ENCODE data around the gene SARS1. TPM values are rescaled to one million over a fixed set of nuclear protein-coding genes. Genes with fewer than 3 reads are reported as not detected.

SARS1 gene
- total RNA-seq, 1 experiment from 2014 or later = 232 TPM

DNA sequence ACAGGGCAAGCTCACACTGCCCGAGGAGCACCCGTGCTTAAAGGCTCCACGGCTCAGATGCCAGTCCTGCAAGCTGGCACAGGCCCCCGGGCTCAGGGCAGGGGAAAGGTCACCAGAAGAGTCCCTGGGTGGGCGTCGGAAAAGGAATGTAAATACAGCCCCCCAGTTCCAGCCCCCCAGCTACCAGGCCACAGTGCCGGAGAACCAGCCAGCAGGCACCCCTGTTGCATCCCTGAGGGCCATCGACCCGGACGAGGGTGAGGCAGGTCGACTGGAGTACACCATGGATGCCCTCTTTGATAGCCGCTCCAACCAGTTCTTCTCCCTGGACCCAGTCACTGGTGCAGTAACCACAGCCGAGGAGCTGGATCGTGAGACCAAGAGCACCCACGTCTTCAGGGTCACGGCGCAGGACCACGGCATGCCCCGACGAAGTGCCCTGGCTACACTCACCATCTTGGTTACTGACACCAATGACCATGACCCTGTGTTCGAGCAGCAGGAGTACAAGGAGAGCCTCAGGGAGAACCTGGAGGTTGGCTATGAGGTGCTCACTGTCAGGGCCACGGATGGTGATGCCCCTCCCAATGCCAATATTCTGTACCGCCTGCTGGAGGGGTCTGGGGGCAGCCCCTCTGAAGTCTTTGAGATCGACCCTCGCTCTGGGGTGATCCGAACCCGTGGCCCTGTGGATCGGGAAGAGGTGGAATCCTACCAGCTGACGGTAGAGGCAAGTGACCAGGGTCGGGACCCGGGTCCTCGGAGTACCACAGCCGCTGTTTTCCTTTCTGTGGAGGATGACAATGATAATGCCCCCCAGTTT is 36.9 kb downstream of the SARS1 start:
- DNase-seq (ENCODE audit: low spot score) = no peak

DNA sequence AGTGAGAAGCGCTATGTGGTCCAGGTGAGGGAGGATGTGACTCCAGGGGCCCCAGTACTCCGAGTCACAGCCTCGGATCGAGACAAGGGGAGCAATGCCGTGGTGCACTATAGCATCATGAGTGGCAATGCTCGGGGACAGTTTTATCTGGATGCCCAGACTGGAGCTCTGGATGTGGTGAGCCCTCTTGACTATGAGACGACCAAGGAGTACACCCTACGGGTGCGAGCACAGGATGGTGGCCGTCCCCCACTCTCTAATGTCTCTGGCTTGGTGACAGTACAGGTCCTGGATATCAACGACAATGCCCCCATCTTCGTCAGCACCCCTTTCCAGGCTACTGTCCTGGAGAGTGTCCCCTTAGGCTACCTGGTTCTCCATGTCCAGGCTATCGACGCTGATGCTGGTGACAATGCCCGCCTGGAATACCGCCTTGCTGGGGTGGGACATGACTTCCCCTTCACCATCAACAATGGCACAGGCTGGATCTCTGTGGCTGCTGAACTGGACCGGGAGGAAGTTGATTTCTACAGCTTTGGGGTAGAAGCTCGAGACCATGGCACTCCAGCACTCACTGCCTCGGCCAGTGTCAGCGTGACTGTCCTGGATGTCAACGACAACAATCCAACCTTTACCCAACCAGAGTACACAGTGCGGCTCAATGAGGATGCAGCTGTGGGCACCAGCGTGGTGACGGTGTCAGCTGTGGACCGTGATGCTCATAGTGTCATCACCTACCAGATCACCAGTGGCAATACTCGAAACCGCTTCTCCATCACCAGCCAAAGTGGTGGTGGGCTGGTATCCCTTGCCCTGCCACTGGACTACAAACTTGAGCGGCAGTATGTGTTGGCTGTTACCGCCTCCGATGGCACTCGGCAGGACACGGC is 37.8 kb downstream of the SARS1 start:
- no peak for DNase-seq (ENCODE audit: low spot score)

DNA sequence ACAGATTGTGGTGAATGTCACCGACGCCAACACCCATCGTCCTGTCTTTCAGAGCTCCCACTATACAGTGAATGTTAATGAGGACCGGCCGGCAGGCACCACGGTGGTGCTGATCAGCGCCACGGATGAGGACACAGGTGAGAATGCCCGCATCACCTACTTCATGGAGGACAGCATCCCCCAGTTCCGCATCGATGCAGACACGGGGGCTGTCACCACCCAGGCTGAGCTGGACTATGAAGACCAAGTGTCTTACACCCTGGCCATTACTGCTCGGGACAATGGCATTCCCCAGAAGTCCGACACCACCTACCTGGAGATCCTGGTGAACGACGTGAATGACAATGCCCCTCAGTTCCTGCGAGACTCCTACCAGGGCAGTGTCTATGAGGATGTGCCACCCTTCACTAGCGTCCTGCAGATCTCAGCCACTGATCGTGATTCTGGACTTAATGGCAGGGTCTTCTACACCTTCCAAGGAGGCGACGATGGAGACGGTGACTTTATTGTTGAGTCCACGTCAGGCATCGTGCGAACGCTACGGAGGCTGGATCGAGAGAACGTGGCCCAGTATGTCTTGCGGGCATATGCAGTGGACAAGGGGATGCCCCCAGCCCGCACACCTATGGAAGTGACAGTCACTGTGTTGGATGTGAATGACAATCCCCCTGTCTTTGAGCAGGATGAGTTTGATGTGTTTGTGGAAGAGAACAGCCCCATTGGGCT is 38.6 kb downstream of the SARS1 start:
- no peak for DNase-seq (ENCODE audit: low spot score)

DNA sequence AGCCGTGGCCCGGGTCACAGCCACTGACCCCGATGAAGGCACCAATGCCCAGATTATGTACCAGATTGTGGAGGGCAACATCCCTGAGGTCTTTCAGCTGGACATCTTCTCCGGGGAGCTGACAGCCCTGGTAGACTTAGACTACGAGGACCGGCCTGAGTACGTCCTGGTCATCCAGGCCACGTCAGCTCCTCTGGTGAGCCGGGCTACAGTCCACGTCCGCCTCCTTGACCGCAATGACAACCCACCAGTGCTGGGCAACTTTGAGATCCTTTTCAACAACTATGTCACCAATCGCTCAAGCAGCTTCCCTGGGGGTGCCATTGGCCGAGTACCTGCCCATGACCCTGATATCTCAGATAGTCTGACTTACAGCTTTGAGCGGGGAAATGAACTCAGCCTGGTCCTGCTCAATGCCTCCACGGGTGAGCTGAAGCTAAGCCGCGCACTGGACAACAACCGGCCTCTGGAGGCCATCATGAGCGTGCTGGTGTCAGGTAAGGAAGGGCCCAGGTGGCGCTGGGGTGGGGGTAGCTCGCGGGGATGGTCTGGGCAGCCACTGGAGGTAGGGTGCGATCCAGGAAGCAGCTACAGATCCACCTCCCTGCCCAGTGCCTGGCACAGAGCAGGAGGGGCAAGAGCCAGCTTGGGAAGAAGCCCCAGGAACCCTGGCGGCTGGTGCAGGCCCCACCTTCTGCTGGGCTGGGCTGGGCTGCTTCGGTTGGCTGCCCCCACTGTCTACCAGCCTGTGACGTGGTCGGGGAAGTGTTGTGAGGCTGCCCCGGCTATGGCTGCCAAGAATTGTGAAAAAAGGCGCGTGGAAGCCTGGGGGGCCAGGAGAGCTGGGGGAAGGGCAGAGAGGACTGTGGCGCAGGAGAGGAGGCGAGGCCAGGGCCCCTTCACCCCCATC is 39.4 kb downstream of the SARS1 start:
- peak; percentile 42 for DNase-seq (ENCODE audit: low spot score)

DNA sequence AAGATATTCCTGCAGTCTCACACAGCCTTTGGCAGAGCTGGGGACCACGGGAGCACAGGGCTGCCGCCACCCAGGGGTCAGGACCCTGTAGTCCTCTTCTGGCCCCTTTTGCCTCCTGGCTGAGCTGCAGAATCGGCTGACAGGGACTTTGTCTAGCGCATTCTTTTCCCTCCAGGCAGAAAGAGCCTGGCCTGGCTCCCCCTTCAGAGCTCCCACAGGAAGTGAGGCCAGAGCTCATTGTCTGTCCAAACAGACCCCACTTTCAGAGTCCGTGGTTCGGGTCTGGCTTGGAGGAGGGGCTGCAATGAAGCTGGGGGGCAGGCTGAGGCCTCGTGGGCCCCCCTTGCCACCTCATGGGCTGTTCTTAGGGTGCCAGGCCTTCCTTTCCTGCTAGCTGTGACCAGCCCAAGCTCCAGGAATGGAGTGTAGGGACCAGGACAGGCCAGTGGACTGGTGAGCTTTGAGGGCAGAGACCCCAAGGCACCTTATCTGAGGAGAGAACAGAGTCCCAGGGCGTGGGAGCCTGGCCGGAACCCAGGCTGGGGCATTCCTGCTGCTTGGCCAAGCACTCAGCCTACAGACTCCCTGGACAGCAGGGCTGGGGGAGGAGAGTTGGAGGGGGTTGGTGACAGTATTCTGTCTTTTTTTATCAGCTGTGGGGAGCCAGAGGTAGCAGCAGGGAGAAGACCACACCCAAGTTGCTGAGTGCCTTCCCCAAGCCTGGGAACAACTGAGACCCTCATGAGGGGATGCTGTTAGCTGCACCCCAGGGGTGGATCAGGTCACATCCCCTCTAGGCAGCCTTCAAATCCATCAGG is 40.3 kb downstream of the SARS1 start:
- DNase-seq (ENCODE audit: low spot score) = peak; percentile 72

DNA sequence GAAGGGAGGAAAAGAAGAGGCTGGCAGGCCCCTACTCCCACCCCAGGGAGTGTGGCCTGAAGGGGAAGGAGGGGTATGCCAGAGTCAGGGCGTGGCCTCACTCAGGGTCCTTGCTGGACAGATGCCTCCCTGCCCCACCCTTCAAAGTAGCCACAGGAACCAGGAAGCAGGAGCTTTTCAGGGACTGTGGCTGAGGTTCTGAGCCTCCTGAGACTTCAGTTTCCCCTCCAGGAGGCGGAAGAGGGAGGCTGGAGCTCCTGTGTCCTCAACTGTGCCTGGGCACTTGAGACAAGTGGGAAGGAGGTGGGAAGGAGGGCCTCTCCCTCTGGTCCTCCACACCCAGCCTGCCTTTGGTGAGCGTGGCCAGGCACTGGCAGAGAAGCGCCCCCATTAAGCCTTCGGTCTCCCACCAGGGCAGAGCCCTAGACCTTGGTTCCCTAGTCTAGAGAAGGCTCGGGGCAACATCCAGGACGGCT is 40.9 kb downstream of the SARS1 start:
- DNase-seq (ENCODE audit: low spot score) = peak; percentile 74

DNA sequence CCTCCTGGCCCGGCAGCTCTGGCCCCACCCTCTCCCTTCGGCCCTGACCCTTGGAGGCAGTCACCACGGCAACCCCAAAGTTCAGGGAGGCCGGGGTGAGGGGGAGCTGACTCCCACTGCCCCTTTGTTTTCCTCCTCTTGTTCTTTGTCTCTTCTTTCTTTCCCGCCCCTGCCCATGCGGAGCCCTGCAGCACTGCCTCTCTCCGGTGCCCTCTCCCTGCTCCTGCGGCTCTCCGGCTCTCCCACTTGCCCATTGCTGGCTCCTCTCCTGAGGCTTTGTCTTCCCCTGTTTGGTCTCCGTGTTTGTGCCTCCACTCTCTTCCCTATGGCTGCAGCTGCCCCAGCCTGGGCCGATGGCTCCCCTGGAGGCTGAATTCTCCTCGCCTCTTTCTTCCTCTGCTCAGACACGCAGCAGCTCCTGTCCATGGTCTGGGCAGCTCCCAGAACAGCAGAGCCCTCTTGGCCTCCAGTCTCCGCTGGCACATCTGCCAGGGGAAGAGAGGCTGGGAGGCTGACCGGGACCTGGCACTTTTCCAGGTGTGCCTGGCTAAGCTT is 41.5 kb downstream of the SARS1 start:
- DNase-seq (ENCODE audit: low spot score) = no peak

DNA sequence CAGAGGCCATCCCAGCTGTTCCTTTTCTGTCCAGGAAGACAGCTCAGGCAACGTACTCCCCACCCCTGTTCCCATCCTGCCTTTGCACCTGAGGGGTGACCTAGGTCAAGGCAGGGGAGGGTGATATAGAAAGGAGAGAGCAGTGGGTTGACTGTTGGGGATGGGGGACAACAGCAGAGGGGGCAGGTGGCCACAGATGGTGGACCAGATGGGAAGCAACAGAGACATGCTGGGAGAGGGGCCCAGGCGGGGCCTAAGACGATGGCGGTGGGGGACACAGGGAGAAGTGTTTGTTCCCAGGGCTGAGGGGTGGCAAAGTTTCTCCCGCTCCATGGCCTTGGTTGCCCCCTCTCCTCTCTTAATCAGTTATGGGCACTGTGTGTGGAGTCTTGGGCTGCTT is 42.0 kb downstream of the SARS1 start:
- no peak for DNase-seq (ENCODE audit: low spot score)

DNA sequence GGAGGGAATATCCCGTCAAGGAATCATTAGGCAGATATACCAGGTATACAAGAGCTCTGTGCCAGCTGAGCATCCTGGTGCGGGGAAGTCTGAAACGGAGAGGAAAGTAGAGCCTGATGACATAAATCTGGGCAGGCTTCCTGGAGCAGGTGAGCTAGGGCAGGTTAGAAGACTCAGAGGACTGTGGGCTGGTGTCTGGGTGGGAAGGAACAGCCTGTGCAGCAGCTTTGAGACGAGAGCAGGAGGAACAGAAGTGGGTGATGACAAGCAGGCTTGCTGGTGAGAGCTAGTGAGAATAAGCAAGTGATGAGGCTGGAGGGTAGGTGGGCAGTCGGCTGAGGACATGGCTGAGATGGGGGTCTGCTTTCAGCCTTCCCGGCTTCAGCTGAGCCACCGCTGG is 42.4 kb downstream of the SARS1 start:
- DNase-seq (ENCODE audit: low spot score) = no peak

DNA sequence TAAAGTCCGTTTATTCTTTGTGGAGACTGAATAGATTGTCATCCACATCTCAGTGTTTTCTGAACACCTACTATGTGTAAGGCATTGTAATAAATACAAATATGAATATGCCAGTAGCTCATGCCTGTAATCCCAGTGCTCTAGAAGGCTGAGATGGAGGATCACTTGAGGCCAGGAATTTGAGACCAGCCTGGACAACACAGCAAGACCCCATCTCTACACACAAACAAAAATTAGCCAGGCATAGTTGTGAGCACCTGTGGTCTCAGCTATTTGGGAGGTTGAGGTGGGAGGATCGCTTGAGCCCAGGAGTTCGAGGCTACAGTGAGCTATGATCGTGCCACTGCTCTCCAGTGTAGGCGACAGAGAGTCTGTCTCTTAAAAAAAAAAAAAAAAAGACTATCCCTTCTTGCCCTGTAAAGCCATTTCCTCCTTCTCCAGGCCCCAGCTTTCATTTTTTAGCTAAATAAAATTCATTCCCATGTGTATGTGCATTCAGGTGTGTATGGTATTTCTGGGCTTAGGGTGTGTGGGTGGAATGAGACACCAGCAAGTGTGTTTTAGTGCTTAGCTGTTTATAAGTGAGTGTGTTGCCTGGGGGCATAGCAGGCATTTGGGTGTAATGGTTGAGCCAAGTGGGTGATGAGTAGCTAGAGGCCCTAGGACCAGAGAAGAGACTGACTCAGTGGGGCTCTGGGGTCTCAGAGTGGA is 43.4 kb downstream of the SARS1 start:
- no peak for DNase-seq (ENCODE audit: low spot score)

DNA sequence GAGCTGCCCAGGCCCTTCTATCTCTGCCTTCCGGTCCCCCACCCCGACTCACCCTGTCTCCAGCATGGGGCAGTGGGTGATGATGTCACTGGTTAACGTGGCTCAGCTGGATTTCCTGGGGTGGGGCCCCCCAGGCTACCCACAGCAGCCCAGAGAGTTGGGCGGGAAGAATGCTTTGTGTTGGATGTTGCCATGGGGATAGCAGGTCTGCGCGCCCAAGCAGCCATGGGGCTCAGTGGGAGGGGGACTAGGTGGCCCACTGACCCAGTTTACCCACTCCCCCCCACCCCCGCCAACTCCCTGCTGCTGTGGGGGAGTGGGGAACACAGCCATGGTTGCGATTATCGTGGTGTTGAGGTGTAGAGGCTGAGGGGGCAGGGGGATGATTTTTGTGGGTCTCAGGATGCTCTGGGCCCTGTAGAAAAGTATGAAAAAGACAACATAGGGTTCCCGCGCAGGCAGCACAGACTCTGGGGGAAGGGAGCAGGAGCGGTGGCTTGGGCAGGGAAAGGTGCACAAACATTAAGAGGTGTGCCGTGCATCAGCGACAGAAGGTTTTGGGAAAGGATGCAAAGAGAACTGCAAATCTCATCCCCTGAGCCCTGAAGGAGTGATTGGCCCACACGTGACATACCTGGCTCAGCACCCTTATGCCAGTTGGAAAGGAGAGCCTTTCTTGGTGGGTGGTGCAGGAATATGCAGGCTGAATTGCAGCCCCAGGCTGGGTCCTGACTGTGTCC is 44.1 kb downstream of the SARS1 start:
- DNase-seq (ENCODE audit: low spot score) = no peak

DNA sequence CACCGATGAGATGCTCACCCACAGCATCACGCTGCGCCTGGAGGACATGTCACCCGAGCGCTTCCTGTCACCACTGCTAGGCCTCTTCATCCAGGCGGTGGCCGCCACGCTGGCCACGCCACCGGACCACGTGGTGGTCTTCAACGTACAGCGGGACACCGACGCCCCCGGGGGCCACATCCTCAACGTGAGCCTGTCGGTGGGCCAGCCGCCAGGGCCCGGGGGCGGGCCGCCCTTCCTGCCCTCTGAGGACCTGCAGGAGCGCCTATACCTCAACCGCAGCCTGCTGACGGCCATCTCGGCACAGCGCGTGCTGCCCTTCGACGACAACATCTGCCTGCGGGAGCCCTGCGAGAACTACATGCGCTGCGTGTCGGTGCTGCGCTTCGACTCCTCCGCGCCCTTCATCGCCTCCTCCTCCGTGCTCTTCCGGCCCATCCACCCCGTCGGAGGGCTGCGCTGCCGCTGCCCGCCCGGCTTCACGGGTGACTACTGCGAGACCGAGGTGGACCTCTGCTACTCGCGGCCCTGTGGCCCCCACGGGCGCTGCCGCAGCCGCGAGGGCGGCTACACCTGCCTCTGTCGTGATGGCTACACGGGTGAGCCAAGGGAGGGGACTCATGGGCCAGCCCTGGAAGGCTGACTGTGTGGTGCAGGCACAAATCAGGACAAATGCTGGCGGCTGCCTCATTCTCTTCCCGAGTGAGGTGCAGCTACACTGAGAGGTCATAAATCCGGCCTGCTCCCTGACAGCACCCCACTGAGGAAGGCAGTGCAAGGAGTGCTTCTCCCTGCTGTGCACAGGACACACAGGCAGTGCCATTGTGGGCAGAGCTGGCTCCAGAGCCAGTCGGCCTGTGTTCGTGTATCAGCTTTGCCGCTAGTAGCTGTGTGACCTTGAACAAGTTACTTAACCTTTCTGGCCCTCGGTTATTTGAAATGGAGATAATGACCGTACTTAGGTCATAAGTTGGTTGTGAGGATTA is 45.1 kb downstream of the SARS1 start:
- DNase-seq (ENCODE audit: low spot score) = no peak

DNA sequence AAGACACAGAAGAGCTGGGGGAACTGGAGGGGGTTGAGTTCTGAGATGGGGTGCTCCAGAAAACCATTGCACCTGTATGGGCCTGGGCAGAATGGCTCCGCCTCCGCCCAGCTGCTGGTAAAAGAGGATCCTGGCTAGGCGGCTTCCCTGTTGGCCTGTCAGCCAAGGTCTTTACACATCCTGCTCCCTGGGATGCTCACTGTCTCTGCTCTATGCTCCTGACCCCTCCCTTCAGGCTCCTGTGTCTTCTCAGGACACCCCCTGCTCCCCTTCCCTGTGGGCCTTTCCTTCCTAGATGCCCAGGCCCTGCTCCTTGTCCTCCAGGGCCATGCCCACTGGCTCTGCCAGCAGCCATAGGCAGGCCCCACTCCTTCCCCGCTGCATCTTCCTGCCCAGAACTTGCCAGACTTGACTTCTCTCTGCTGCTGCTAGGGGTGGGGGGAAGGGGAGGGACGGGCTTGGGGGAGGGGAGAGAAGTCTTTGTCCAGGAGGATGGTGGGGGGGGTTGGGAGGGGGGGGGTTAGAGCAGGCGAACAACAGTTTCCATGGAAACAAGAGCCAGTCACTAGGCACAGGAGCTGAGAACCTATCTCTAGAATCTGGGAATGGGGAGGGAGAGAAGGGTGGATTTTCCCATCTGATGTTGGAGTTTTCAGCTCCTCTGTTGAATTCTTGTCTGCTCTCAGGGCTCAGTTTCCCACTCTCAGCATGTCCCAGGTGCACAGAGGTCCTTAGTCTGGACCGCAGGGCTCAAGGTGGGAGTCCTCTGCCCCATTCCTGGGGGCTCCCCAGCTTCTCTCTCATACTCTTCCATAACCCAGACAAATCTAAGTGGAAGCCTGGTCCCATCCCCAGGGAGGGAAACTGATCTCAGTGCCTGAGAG is 46.2 kb downstream of the SARS1 start:
- DNase-seq (ENCODE audit: low spot score) = no peak

DNA sequence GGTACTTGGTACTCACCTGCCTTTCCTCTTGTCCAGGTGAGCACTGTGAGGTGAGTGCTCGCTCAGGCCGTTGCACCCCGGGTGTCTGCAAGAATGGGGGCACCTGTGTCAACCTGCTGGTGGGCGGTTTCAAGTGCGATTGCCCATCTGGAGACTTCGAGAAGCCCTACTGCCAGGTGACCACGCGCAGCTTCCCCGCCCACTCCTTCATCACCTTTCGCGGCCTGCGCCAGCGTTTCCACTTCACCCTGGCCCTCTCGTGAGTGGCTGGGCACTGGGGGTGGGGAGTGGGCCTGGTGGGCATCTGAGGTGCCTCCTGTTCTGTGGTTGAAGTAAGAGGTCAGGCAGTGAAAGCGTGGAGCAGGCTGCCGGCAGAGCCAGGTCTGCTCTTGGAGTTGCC is 47.3 kb downstream of the SARS1 start:
- DNase-seq (ENCODE audit: low spot score) = no peak

DNA sequence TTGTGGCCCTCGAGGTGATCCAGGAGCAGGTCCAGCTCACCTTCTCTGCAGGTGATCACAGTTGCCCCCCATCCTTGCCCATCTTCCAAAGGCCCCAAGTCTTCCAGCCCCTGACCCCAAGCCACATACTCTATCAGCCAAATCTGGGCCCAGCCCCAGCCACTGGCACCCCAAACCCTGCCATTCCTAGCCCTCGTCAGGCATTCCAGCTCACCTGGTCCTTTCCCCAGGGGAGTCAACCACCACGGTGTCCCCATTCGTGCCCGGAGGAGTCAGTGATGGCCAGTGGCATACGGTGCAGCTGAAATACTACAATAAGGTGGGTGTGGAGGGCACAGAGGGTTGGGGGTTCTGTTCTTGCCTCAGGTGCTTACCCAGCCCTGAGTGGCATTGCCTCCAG is 47.9 kb downstream of the SARS1 start:
- DNase-seq (ENCODE audit: low spot score) = no peak

Data from A172 (cell line).